GM19397 (cell line): Measurements from ENCODE around the gene DACH1.

Experiments used
- ATAC-seq: cut with Tn5 transposase; IDR thresholded peaks from one replicate; pipeline ENCODE4 v1.9.1; 2021; ENCODE audit warnings: mild to moderate bottlenecking, moderate library complexity; ENCODE audit not compliant: unreplicated experiment

The DACH1 gene

GRCh38 chr13:71714802-71715375 lies 152.1 kb downstream of the DACH1 start:
- no peak for ATAC-seq

- ATAC-seq: no peak
Observed at GRCh38 chr13:71712988-71713653, 153.9 kb downstream of the DACH1 start.

GRCh38 chr13:71704656-71705055 lies 162.3 kb downstream of the DACH1 start:
- ATAC-seq: no peak

GRCh38 chr13:71703138-71703537 lies 163.9 kb downstream of the DACH1 start:
- no peak for ATAC-seq

- ATAC-seq: no peak
Observed at GRCh38 chr13:71702253-71702652, 164.8 kb downstream of the DACH1 start.

- ATAC-seq: no peak
Observed at GRCh38 chr13:71701741-71702140, 165.3 kb downstream of the DACH1 start.

GRCh38 chr13:71699342-71699741 lies 167.7 kb downstream of the DACH1 start:
- no peak for ATAC-seq

GRCh38 chr13:71695662-71696061 lies 171.3 kb downstream of the DACH1 start:
- ATAC-seq: no peak

GRCh38 chr13:71685072-71685471 lies 181.9 kb downstream of the DACH1 start:
- no peak for ATAC-seq

GRCh38 chr13:71681901-71682613 lies 184.9 kb downstream of the DACH1 start:
- no peak for ATAC-seq

- ATAC-seq: no peak
Observed at GRCh38 chr13:71677124-71677523, 189.9 kb downstream of the DACH1 start.

GRCh38 chr13:71672512-71672911 lies 194.5 kb downstream of the DACH1 start:
- ATAC-seq: no peak

GRCh38 chr13:71663431-71663830 lies 203.6 kb downstream of the DACH1 start:
- no peak for ATAC-seq

- no peak for ATAC-seq
Observed at GRCh38 chr13:71661921-71662320, 205.1 kb downstream of the DACH1 start.

GRCh38 chr13:71659404-71659803 lies 207.6 kb downstream of the DACH1 start:
- no peak for ATAC-seq

- no peak for ATAC-seq
Observed at GRCh38 chr13:71645467-71645866, 221.5 kb downstream of the DACH1 start.

- no peak for ATAC-seq
Observed at GRCh38 chr13:71644579-71644978, 222.4 kb downstream of the DACH1 start.

GRCh38 chr13:71643448-71643860 lies 223.6 kb downstream of the DACH1 start:
- ATAC-seq: no peak

GRCh38 chr13:71638751-71639150 lies 228.3 kb downstream of the DACH1 start:
- no peak for ATAC-seq

GRCh38 chr13:71634602-71635443 lies 232.2 kb downstream of the DACH1 start:
- no peak for ATAC-seq

GRCh38 chr13:71634182-71634581 lies 232.8 kb downstream of the DACH1 start:
- ATAC-seq: no peak
